ENCODE measurements around the gene ACP5.

- TF ChIP-seq, protein P1, sequence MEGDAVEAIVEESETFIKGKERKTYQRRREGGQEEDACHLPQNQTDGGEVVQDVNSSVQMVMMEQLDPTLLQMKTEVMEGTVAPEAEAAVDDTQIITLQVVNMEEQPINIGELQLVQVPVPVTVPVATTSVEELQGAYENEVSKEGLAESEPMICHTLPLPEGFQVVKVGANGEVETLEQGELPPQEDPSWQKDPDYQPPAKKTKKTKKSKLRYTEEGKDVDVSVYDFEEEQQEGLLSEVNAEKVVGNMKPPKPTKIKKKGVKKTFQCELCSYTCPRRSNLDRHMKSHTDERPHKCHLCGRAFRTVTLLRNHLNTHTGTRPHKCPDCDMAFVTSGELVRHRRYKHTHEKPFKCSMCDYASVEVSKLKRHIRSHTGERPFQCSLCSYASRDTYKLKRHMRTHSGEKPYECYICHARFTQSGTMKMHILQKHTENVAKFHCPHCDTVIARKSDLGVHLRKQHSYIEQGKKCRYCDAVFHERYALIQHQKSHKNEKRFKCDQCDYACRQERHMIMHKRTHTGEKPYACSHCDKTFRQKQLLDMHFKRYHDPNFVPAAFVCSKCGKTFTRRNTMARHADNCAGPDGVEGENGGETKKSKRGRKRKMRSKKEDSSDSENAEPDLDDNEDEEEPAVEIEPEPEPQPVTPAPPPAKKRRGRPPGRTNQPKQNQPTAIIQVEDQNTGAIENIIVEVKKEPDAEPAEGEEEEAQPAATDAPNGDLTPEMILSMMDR (conservative IDR thresholded peaks at IDR 0.05; ENCODE audit: low read depth, low read length), result no peak
- TF ChIP-seq POLR2A (IDR thresholded peaks at IDR 0.05; ENCODE audit: low read depth, low read length), result no peak
- TF ChIP-seq FOS (IDR thresholded peaks at IDR 0.05; ENCODE audit: low read depth, low read length), result no peak
- TF ChIP-seq SMC3 (IDR thresholded peaks at IDR 0.05; ENCODE audit: low read depth, low read length), result no peak
These were observed 29.3 kb downstream of the ACP5 start for GRCh38 chr19:11547929-11548700.

Measured in IMR-90 (cell line).